ENCODE results near the gene CCL3. TPM values are rescaled to one million over a fixed set of nuclear protein-coding genes. Genes with fewer than 3 reads are reported as not detected.

Gene CCL3
- polyA plus RNA-seq, 1 donor (not counting 4 experiments of a cell fraction or from before 2014, with no cell fraction given), result not detected

DNA sequence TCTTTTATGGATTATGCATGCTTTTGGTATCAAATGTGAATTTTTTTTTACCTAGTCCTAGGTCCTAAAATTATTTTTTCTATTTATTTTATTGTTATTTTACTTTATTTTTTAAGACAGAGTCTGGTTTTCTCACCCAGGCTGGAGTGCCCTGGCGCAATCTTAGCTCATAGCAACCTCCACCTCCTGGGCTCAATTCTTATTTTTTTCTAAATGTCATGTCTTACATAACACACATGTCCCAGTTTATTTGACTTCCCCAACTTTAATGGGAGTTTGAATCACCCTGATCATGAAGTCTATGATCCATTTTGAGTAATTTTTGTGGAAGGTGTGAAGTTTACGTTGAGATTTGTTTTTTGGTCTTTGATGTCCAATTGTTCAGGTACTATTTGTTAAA is 29.1 kb downstream of the CCL3 start:
- dilution Hi-C loops (cut with MboI; ENCODE audit: extremely low pct_ligation_motif_present, low sequenced_read_pairs), result no loop called here
- TF ChIP-seq EZH2 (IDR thresholded peaks at IDR 0.05; ENCODE audit: low read length), result no peak
- TF ChIP-seq, protein P1, sequence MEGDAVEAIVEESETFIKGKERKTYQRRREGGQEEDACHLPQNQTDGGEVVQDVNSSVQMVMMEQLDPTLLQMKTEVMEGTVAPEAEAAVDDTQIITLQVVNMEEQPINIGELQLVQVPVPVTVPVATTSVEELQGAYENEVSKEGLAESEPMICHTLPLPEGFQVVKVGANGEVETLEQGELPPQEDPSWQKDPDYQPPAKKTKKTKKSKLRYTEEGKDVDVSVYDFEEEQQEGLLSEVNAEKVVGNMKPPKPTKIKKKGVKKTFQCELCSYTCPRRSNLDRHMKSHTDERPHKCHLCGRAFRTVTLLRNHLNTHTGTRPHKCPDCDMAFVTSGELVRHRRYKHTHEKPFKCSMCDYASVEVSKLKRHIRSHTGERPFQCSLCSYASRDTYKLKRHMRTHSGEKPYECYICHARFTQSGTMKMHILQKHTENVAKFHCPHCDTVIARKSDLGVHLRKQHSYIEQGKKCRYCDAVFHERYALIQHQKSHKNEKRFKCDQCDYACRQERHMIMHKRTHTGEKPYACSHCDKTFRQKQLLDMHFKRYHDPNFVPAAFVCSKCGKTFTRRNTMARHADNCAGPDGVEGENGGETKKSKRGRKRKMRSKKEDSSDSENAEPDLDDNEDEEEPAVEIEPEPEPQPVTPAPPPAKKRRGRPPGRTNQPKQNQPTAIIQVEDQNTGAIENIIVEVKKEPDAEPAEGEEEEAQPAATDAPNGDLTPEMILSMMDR (optimal IDR thresholded peaks at IDR 0.05 in 1 of 3, IDR thresholded peaks at IDR 0.05 in 1 of 3, conservative IDR thresholded peaks at IDR 0.05 in 1 of 3; ENCODE audit: extremely low read depth in 1 of 3, insufficient read depth in 2 of 3, low read length in 3 of 3), result no peak

DNA sequence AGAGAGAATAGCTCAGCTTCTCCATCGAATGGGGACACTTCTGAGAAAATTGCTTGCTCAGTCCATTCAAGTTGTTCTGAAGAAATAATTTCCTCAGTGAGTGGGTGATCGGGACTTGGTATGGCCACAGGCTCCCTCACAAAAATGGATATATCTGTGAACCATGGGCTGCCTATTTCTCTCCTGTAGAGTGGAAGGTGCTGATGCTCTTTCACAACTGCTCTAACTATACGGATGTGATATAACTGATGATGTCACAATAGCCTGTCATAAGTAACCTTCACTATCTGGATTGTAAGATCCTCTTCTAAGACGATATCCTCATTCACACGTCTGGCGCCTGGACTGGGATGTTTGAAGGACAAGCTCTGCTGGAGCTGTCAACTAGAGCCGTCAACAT is 30.5 kb downstream of the CCL3 start:
- Histone ChIP-seq H3K36me3 (ENCODE audit: control insufficient read depth in 2 of 2, extremely low read depth in 1 of 2, insufficient read depth in 2 of 2, low read length in 2 of 2) (no peaks in the 10 kb centered on the region), H2AFZ (ENCODE audit: control insufficient read depth, low read length) (no peak overlapping the region), H3K79me2 (ENCODE audit: control insufficient read depth, insufficient read depth, low read length) (no peaks in the 10 kb centered on the region), H3K27me3 (ENCODE audit: control insufficient read depth, extremely low read depth, insufficient read depth, low read length) (no peaks in the 10 kb centered on the region), H3K4me2 (ENCODE audit: control insufficient read depth, extremely low read depth, insufficient read depth, low read depth, low read length) (no peak overlapping the region), H3K9me1 (ENCODE audit: control insufficient read depth, extremely low read depth, insufficient read depth, low read length) (no peaks in the 10 kb centered on the region), H3K9ac (ENCODE audit: control insufficient read depth, extremely low read depth, insufficient read depth, low read length) (no peak overlapping the region), H3K4me1 (ENCODE audit: control insufficient read depth, extremely low read depth, insufficient read depth, low read length) (no peaks in the 10 kb centered on the region), H3K9me3 (ENCODE audit: control insufficient read depth, low read depth, low read length) (no peaks in the 10 kb centered on the region), H3K27ac (ENCODE audit: control insufficient read depth, insufficient read depth, low read length) (no peak overlapping the region), H4K20me1 (ENCODE audit: control insufficient read depth, extremely low read depth, insufficient read depth, low read length) (no peaks in the 10 kb centered on the region), H3K4me3 (ENCODE audit: control insufficient read depth in 2 of 3, extremely low read depth in 1 of 3, insufficient read depth in 2 of 3, low read depth in 1 of 3, low read length in 3 of 3) (no peak overlapping the region)
- no peak for TF ChIP-seq EZH2 (IDR thresholded peaks at IDR 0.05; ENCODE audit: low read length)
- TF ChIP-seq, protein P1 (optimal IDR thresholded peaks at IDR 0.05 in 1 of 3, IDR thresholded peaks at IDR 0.05 in 1 of 3, conservative IDR thresholded peaks at IDR 0.05 in 1 of 3; ENCODE audit: extremely low read depth in 1 of 3, insufficient read depth in 2 of 3, low read length in 3 of 3), result no peak
- FAIRE-seq (no peak), DNase-seq (ENCODE audit: low read depth, low spot score) (no peak)
- dilution Hi-C loops (cut with MboI; ENCODE audit: extremely low pct_ligation_motif_present, low sequenced_read_pairs), result no loop called here

More for the DNA sequence above, 29.1 kb downstream of the CCL3 start:
- Histone ChIP-seq H3K36me3 (ENCODE audit: control insufficient read depth in 2 of 2, extremely low read depth in 1 of 2, insufficient read depth in 2 of 2, low read length in 2 of 2) (no peaks in the 10 kb centered on the region), H3K27me3 (ENCODE audit: control insufficient read depth, extremely low read depth, insufficient read depth, low read length) (no peaks in the 10 kb centered on the region), H4K20me1 (ENCODE audit: control insufficient read depth, extremely low read depth, insufficient read depth, low read length) (no peaks in the 10 kb centered on the region), H3K27ac (ENCODE audit: control insufficient read depth, insufficient read depth, low read length) (no peak overlapping the region), H3K9me3 (ENCODE audit: control insufficient read depth, low read depth, low read length) (no peaks in the 10 kb centered on the region), H2AFZ (ENCODE audit: control insufficient read depth, low read length) (no peak overlapping the region), H3K9ac (ENCODE audit: control insufficient read depth, extremely low read depth, insufficient read depth, low read length) (no peak overlapping the region), H3K4me3 (ENCODE audit: control insufficient read depth in 2 of 3, extremely low read depth in 1 of 3, insufficient read depth in 2 of 3, low read depth in 1 of 3, low read length in 3 of 3) (no peak overlapping the region), H3K79me2 (ENCODE audit: control insufficient read depth, insufficient read depth, low read length) (no peaks in the 10 kb centered on the region), H3K9me1 (ENCODE audit: control insufficient read depth, extremely low read depth, insufficient read depth, low read length) (no peaks in the 10 kb centered on the region), H3K4me1 (ENCODE audit: control insufficient read depth, extremely low read depth, insufficient read depth, low read length) (no peaks in the 10 kb centered on the region), H3K4me2 (ENCODE audit: control insufficient read depth, extremely low read depth, insufficient read depth, low read depth, low read length) (no peak overlapping the region)
- DNase-seq (ENCODE audit: low read depth, low spot score) (no peak), FAIRE-seq (no peak)

All from keratinocyte (primary cell).